ENCODE measurements around the gene TRIP13.

Gene TRIP13

DNA sequence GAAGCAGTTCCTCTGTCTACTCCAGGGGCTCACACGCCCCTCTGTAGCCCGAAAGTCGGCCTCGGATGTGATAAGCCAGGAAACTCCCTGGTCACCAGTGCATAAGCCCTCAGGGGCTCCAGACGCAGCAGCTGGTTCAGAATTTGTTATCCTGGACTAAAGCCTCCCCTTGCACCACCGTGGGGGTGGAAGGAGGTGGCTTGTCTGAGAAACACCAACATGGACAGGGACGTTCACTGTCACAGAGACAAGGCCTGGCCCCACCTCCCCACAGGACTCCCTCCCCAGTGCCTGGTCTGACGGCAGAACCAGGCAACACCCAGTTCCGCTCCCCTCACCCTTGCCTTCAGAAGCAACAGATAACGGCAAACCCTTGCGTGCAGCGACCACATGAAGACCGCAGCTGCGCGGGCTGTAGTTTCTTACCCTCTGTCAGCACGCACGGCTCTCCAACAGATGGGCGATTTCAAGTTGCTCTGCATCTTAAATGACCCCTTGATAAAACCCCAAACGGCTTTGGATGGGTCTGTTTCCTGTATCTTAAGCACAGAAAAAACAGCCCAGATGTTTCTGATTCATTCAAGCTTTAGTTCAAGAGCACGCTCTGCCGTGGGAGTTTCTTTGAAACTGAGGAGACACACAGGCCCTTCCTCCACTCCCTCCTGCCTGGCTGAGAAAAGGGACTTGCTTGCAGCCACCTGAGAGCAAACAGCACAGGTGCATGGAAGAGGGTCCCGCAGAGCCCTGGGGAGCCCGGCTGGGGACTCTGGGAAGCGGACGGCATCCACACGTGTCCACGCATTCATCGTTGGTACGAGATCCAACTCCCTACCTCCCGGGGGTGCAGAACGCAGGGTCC, 71.2 kb downstream of the TRIP13 start:
- DNase-seq (ENCODE audit: extremely low read depth in 1 of 2, low read depth in 1 of 2) = no peak

DNA sequence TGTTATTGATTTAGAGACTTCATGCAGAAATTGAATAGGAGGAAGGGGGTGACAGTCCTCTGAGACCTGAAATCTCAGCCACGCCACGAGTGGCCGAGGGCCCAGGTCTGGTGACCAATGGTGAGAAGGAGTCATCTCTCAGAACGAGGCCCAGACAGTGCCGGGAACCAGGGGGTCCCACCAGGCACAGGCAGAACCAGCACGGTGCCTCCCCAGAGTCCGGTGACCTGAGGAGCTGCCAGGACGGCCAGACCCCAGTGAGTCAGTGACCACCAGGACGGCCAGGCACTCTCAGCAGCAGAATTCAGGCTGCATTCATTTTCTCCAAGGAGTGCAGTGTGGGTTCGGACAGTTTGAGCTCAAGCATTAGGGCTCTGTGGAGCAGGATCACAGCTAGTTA, 72.1 kb downstream of the TRIP13 start:
- no peak for DNase-seq (ENCODE audit: extremely low read depth in 1 of 2, low read depth in 1 of 2)

GRCh38 chr5:965604-966344, 73.1 kb downstream of the TRIP13 start:
- no peak for DNase-seq (ENCODE audit: extremely low read depth in 1 of 2, low read depth in 1 of 2)

- DNase-seq (ENCODE audit: extremely low read depth in 1 of 2, low read depth in 1 of 2) = no peak
Observed at GRCh38 chr5:966345-966710, 73.6 kb downstream of the TRIP13 start.

DNA sequence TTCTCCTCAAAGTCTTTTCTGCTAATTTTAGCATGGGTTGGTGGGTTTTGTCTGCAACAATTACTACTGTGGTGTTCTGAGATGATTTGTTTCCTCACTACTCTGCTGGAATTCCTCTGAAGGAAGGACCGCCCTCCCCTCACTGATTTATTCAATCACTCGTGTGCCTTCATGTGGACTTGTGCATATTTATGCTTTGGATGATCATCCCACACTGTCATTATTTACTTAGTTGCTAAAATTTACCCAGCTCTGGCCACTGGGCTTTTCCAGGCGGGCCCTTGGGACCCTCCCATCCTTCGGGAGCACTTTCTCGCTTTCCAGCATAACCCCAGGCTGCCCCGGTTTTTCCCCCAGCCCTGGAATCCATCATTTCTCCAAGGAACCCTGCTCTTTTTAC, 74.3 kb downstream of the TRIP13 start:
- no peak for DNase-seq (ENCODE audit: extremely low read depth in 1 of 2, low read depth in 1 of 2)
